SIG-M5 treated with dmso at 0.1 percent for 504 hours (cell line): ENCODE data around the gene SLC11A2.
A peak's percentile ranks its signal among the peaks of the same experiment; 100 is the strongest.
"Not testable (repeated sequence)": the region's sequence is repeated elsewhere in the genome, so short reads cannot be mapped to it uniquely, and the experiment has no call there.

ENCODE experiments used
- DNase-seq: peaks from one replicate; lab custom pipeline; 2025; ENCODE audit not compliant: unreplicated experiment; lab: John Stamatoyannopoulos, UW

SLC11A2 gene

DNA sequence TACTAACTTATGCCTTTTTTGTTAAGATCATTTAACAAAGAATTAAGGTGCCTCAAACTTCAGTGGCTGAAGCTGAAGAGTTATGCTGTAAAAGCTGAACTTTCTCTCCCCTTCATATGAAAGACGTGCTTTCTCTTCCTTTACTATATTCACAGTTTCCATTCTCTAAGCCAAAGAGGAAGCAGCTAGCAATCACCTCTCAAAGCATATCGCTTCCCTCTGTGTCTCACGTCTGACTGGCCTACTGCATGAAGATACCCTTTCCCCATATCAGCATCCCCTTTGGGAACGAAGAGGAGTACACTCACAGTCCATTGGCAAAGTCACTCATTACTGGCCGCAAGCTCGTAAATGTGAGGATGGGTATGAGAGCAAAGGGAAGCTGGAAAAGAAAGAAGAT is 34.9 kb downstream of the SLC11A2 start:
- peak; percentile 18 for DNase-seq

DNA sequence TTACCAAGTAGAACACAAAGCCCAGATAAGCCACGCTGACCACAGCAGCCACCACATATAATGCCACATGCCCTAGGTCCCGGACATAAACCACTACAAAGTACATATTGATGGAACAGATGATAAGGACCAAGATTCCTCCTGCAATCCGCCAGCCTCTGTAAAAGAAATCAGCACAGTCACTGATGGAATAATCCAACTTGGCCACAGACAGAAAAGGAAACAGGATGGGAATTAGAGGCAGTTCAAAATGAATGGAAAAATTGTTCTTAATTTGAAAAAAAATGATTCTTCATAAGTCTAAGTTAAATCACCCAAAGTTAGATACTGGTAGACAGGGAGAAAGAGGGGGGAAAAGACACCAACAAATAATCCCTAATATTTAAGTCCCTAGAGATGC is 35.4 kb downstream of the SLC11A2 start:
- no peak for DNase-seq

DNA sequence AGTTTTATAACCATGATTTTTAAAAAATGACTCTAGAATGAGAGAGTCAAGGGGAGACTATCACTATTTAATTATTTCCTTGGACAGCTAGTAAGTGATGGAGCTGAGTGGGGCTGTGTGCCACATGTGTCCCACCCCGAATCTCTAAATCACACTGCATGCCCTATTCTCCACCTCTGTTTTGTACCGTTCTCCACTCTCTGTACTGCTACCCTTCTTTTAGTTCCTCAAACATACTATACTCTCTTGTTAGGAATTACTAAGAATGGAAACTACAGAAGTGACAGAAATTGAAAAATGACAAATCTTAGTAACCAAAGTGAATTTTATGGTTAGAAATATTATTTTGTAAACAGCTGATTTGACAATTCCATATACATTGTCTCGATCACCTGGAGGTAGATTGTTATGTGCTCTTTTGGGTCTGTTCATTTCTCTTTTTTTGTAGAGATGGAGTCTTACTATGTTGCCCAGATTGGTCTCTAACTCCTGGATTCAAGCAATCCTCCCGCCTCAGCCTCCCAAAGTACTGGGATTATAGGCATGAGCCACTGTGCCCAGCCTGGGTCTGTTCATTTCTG is 35.9 kb downstream of the SLC11A2 start:
- DNase-seq, result no peak

DNA sequence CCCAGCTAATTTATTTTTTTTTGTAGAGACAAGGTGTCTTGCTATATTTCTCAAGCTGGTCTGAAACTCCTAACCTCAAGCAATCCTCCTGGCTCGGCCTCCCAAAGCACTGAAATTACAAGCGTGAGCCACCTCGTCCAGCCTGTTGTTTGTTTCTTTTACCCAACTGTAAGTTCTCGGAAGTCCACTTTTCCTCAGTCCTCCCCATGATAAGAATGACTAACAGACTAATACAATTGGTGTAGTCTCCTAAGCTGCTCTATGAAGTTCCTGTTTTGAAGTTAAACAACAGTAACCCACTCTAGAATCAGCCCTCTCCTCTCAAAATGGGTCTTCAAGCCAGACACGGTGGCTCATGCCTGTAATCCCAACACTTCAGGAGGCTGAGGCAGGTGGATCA is 37.3 kb downstream of the SLC11A2 start:
- no peak for DNase-seq

DNA sequence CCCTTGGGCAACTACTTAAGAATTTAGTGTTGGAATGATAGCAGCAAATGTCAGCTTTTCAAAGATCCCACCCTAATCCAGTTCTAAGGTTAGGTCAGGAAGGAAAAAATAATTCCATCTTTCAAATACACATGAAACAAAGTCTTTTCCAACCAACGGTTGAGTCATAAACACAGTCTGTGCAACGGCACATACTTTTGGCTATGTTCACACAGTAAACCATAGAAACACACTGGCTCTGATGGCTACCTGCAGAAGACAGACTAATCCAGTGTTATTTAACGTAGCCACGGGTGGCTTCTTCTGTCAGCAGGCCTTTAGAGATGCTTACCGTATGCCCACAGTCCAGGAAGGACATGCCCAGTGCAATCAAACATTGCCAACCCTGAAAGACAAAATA is 38.1 kb downstream of the SLC11A2 start:
- no peak for DNase-seq

DNA sequence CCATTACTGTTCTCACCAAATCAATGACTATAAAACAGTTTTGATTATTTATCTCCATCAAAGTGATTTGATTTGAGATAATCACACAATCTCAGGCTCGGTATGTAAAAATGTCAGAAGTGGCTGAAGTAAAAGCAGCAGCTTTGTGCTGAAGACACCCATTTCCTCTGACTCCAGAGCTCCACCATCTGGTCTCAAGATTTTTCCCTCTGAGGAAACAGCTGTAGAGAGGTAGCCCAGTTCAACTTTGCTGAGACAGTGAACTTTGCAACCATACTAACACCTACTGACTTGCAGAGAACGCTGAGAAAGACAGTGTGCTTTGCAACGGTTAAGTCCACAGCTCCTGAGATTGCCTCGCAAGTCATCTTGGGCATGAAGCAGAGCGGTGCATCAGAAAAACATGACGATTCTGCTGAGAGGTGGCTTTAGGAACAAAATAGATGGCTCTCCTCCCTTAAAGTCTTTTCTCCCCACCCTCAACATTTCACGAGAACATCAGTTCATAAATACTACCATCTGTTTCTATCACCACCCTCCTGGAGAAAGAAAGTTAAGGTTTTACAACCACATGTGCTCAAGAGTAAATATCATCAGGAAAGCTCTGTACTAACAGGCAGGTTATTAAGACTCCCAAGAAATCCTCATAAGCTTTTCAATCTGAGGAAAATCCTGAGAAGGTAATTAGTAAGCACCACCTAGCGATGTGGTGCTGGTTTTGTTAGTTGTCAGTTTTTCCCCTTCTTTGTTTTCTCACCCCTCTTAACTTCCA is 39.0 kb downstream of the SLC11A2 start:
- DNase-seq, result peak; percentile 57

DNA sequence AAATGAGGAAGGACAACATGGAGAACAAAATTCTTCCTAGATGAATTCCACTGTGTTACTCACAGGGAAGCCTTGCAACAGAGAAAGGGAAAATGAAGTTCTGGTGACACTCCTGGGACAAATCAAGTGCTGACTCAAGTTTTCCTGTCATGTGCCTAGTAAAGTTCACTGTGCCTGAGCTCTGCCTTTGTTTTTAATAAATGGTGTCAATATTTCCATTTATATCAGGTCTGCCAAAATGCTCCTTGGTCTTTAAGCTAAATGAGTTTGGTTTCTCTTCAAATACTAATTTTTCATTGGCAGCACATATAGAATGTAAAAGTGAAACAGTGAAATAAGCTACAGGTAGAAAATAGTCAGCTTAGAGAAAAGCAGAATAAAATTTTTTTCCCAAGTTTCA is 40.9 kb downstream of the SLC11A2 start:
- DNase-seq, result no peak

DNA sequence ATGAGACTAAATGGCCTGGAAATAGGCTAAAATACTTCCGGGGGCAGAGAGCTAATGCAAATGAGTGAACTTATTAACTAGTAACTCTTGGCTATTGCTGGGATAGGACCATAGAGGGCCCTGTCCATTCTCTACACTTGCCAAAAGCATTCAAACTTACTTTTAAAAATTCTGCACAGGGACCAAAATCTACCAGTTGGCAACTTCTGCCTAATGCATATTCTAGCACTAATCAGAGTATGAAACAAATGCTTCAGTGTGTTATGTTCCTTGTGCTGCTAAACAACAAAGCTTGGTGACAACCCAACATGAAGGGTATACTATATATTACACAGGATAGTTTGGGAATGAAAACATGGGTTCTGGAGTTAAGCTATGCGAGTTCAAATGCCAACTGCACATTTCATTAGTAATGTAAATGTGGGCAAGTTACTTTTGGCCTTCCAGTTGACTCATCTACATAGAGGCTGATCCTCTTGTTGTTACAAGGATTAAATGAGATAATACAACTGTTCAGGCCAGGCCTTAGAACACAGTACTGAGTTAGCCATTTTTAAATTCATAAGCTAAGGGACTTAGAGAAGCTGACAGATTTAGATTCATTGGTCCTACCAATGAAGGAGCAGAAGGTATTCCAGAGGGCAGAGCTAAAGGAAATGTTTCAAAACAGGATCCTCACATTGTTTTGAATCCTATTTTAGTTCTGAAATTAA is 41.4 kb downstream of the SLC11A2 start:
- DNase-seq, result no peak

DNA sequence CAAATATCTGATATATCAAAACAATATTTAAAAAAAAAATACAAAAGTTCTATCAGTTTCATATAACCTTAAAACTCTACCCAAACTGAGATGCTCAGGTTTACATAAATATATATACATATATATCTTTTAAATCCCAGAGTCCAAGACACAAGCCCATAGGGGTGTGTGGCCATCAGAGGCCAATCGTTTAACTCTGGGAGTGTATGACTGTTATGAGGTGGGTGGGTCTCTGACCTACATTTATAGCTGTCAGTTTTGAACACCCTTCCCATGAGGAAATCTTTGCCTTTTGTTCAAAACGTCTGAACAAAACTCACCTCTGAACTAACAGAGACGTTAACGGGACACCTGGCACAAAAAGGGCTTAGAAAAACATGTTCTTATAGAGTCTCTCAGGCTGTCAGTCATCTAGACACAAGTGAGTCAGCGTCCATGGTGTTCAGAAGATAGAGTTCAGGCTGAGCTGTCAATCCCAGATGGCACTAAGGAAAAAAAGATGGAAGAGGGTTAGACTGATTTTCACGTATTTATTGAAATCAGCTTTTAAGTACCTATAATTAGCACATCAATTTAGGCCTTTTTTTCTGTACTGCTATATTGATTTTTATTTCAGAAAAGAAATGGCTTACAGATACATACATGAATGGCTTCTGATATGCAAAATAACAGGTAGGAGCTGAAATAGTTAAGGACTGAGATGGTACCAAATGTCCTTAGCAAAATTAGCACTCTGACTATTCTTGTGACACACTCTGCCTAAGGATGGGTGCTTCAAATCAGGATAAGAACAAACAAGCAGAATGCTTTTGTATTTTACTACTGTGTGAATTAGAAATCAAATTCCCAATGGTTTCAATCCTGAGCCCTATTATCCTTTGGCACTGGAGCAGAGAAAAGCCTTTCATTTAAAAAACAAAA is 44.6 kb downstream of the SLC11A2 start:
- no peak for DNase-seq

DNA sequence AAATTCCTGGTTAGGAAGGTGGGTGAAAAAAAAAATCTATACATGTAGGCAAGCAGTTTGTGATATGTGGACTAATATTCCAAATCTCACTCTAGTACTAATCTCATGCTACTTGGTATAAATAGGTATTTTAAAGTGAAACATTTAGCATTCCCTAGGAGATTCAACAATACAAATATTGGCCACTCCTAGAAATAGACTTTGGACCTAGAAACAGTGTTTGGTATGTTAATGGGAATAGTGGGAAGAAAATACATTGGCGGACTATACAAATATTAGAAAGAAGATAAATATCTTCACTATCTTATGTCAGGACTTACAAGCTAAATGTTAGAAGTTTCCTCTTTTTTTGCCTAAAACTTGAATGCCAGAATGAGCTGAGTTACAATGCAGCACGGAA is 45.6 kb downstream of the SLC11A2 start:
- no peak for DNase-seq

DNA sequence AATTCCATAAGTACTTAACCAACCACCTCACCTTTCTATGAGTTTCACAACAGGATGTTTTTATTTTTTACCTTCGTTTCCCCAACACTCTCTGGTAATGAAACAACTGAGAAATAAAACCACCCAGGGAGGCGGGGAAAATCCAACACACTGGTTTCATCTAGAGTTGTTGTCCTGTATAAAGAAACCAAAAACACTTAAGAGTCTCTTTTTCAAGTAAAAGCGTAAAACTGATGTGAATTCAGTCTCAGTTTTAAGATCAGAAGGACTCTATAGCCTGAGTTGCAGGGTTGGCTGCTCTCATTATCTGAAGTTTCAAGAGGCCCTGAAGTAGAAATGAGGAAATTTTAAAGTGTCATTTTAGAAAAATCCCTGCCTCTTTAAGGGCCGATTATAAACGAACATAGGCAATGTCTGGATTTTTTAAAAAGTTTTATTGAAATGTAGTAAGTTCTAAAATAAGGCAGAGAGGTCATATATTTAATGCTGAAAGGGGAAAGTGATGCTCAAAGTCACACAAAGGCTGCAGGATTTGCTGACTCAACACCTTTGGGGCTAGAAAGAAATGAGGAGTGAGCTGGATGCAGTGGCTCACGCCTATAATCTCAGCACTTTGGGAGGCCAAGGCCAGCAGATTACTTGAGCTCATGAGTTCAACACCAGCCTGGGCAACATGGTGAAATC is 46.7 kb downstream of the SLC11A2 start:
- no peak for DNase-seq

DNA sequence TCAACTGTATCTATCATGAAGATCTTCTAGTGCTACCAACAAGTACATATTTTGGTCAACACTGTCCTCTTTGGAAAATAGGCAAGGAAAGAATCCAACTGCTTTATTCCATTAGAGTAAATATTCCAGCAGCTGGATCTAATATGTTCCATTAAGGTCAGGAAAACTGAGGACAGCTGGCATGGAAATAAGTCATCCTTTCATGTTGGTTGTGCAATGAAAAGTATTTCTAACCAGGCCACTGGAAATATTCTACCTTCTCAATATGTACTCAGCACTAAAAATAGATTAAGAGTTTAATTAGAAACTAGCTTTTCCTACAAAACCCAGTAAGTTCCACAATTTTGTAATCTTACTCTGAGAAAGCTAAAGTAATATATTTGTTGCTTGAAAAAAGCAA is 54.2 kb downstream of the SLC11A2 start:
- DNase-seq, result no peak

DNA sequence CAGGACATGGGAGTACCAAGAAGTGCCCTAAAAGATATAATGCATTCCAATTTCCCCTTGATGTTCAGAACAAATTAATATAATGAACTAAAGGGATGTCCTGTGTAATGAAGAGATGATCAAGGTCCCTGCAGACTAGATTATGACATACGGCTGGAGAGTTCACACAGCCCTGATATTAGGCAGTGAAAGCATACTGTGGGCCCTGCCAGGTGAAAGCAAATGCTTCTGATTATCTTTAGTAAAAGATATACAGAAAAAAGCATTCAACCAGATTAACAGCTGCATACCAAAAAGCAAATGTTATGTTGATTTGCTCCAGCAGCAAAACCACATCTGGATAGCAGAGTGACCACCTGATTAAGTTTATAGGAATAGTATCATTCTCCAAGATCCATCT is 61.8 kb downstream of the SLC11A2 start:
- DNase-seq, result no peak

DNA sequence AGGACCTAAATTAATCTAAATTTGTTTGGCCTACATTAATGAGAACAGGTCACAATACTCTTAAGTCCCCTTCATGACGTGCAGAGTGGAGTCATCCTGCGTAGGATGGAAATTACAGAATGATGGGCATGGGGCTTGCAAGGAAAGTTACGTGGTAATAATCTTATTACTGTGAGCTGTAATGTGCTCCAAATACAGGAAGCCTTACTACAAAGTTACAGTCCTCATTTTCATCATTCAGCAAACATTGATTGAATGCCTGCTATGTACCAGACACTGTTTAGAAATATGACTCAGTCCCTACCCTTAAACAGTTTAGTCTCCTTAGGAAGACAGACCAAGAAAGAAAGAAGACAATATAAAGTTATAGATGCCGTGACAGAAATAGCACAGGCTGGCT is 64.5 kb downstream of the SLC11A2 start:
- no peak for DNase-seq

DNA sequence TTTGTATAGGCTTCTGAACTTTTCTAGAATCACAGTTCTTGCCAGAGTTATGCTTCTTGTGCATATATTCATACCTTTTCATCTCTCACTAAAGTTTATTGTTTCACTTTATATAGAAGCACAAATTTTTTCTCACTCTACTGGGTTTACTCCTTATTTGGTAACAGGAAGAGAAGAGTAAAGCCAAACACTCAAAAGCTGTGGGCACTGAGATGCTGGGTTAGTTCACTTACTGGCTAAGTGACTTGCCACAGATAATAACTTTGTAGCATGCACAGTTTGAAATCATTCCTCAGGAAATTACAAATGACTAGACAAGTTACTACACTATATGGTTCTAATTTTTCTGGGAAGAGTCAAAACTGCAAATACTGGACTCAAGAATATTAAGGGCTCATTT is 66.1 kb downstream of the SLC11A2 start:
- no peak for DNase-seq

DNA sequence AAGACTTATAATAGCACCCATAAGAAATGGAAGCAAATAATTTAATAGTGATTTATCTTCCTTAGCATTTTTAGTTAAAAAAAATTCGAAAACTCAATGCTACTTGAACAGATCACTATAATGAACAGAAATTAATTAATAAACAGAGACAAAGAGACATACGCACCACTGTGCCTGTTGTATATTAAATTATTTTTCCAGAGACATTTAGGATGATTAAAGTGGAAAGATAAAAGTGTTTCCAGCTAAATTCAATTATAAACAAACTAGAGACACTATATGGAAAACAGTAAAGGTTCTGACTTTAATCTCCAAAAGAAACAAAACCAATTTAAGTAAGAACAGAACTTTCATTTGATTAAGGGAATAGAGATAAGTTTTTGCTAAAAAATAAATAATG is 70.5 kb downstream of the SLC11A2 start:
- no peak for DNase-seq

DNA sequence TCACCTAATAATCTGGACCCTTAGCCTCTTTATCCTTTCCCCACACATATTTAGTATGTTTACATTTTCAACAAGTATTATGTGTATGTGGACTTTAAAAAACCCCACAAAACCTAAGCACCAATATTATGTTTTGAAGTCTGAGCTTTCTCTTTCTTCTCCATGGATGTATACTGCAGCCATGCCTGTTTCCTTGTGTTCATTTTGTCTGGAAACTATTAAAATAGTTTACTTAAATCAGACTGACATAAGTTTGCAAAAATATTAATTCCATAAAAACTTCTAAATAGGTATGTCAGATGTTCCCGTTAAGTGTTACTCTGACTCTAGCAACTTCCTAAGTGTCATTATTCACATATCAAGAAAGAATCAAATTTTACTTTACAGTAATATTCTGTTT is 70.9 kb downstream of the SLC11A2 start:
- DNase-seq, result no peak

DNA sequence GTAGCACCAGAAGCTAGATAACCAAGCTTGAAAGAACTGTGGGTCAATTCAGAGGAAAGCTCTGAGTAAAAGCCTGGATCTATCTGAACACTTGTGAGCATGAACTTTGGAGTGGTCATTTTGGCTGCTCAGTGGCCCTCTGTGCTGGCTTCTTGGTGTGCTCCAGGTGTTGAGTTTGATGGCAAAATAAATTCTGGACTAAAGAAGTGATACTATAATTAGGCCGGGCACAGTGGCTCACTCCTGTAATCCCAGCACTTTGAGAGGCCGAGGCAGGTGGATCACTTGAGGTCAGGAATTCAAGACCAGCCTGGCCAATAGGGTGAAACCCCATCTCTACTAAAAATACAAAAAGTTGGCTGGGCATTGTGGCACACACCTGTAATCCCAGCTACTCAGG is 71.4 kb downstream of the SLC11A2 start:
- not testable (repeated sequence) for DNase-seq

DNA sequence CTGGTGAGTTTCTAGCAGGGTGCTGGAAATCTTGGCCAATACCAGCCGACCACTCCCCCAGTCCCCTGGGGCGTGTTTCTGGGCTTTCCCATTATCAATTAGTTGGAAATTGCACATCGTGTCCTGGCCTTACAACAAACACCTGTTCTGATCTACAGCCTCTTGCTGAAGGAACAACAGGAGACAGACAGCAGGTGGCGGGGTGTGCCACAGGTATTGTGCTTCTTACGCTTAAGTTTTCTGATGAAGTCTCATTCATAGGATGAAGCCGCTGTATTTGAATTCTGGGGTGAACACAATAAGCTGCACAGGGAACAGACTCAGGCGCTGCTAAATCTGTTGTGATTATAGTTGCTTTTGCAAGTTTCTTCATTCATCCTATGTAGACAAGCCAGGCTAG is 73.1 kb downstream of the SLC11A2 start:
- no peak for DNase-seq

DNA sequence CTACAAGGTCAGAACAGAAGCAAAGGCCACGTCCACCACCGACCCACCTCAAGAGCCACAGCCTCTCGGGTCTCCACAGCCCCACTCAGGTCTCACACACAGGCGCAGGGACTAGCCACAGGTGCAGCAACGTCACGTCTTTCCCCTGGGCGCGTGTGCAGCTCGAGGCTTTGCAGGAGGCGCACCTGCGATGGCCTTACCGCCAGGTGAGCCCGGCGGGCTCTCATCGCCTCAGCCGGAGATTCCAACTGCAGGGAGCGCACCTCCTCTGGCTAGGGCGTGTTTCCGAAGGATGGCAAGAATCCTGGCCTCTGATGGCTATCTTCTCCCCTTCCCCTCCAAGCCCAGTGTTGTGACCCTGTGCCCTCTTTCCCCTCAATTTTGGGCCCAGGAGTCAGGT is 73.7 kb downstream of the SLC11A2 start, which contains the start of gene HIGD1C:
TSS of gene HIGD1C (plus strand) at position 35 of the 400 bp plus-strand sequence. CDS start 1,455 bp downstream, outside the sequence.
- DNase-seq, result no peak

DNA sequence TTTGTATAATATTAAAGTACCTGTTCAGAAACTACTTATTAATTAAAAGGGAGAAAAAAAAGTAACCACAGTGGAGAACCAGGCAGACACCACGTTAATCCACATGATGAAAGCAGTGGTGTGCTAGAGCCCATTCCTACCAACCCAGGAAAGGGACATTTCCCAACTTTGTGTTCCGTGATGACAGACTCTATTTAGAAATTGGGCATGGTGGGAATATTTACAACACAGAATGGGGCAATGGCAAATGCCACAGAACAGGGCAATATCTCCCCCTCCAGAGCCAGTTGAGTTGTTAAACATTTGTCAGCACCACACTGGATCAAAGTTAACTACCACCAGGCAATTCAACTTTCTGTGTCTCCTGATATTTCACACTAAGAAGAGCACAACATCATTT is 75.1 kb downstream of the SLC11A2 start:
- DNase-seq, result peak; percentile 21
